Caki2 (cell line): ENCODE data around the gene GABRA1. TPM values are rescaled to one million over a fixed set of nuclear protein-coding genes. Genes with fewer than 3 reads are reported as not detected.

ENCODE experiments used
- DNase-seq: peaks from one replicate; pipeline ENCODE4 v3.0.0-alpha.2; 2015; ENCODE audit warnings: low read depth
- in situ Hi-C: cut with HindIII; loops from 2 replicates; pipeline ENCODE4 v1.10.0; 2016; ENCODE audit warnings: low sequenced_read_pairs, low pct_unique_long_range_greater_than_20kb, mixed read lengths
- total RNA-seq: library from RNA; depleted of rRNA; stranded (reverse); fragments of >200 nt; shearing (Covaris generic); gene quantifications from 2 replicates; pipeline ENCODE4 v1.2.3, GENCODE V29; 2014; ENCODE audit warnings: low replicate concordance; rRNA removed

The GABRA1 gene
- total RNA-seq, result not detected in 2 replicates

- in situ Hi-C loops, result no loop called here
Measured at GRCh38 chr5:161847941-161848391, at the start of gene GABRA1. TSS of gene GABRA1 (plus strand) at chr5:161848120. CDS start at chr5:161850811, 2,691 bp downstream.

DNA sequence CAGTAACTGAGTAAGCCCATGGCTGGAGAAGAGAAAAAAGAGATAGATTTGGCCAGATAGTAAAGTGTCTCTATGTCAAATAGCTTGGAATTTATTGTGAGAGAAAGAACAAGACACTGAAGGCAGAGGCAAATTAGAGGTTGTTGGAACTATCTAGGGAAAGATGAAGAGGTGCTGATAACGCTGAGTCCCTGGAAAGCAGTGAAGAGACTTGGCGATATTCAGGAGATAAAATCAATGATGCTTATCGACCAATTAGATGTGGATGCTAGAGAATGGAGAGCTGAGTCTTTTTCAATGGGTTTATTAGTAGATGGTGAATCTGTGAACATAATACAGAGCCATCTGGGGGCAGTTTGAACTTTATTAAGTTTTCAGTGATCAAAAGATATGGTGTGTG lies 48.6 kb upstream of the GABRA1 start:
- in situ Hi-C loops, result no loop called here
- no peak for DNase-seq

More at GRCh38 chr5:161847941-161848391, at the start of gene GABRA1:
- DNase-seq, result no peak

DNA sequence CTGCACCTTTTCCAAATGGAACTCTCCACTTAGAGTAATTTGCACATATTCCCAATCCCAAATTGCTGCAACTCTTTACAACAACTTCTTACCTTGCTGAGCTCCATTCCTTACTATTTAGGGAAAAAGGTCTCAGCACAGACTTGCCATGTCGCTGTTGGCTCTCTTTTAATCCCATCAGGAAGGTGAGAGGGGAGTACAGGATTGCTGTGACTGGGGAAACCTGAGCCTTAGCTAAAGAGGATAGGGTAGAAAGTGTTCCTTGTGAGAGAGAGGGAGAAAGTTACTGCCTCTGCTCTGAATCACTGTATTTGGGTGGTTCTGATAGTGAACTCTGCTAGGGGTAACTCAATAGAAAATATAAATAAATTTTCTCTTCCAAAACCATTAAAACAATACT lies 43.7 kb upstream of the GABRA1 start:
- DNase-seq, result no peak

GRCh38 chr5:161846746-161847145 lies 1.2 kb upstream of the GABRA1 start:
- peak; percentile 14 for DNase-seq
- in situ Hi-C loops, result no loop called here

More for the DNA sequence above, 43.7 kb upstream of the GABRA1 start:
- in situ Hi-C loops, result no loop called here

- in situ Hi-C loops, result no loop called here
- no peak for DNase-seq
Measured at GRCh38 chr5:161847447-161847846, 473 bp upstream of the GABRA1 start.

DNA sequence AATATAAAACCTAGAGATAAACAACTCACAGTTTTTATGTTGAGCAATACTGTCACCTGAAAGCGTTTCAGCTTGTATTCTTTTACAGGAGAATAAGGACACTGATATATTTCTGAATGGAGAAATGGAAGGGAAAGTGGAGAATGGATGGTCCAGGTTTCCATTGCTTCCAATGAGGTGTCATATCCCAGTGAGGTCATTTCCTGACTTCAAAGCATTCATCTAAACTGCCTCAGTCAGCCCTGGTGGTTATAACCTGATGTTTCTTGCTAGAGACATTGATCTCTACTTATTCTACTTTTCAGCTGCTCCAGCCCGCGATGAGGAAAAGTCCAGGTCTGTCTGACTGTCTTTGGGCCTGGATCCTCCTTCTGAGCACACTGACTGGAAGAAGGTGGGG lies 2.6 kb downstream of the GABRA1 start:
- DNase-seq, result no peak
- in situ Hi-C loops, result no loop called here

- DNase-seq, result no peak
- in situ Hi-C loops, result no loop called here
Measured at GRCh38 chr5:161851691-161852299, 3.9 kb downstream of the GABRA1 start.

DNA sequence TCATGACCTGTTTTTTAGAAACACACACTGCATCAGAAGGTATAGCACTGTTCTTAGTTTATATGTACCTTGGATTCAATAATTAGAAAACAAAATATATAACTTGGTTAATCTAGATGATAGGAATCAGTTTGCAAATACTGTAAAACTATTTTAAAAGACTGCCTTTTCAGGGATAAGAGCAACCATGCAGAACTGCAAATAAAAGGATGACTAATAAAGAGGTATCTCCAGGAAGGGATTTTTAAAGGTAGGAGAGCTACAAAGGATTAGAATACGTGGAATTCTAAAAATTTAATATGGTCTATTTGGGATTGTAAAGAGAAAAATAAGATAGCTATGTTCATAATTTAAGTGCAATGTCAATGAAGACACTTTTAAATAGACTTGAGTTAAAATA lies 9.4 kb downstream of the GABRA1 start:
- in situ Hi-C loops, result no loop called here

DNA sequence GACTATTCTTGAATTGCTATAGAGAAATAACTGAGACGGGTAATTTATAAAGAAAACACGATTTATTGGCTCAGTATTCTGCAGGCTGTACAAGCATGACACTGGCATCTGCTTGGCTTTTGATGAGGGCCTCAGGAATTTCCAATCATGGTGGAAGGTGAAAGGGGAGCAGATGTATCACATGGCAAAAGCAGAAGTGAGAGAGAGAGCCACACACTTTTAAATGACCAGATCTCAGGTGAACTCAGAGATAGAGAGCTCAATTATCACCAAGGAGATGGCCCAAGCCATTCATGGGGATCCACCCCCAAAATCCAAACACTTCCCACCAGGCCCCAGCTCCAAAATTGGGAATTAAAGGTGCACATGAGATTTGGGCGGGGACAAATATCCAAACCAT lies 15.3 kb downstream of the GABRA1 start:
- in situ Hi-C loops, result no loop called here

More for the DNA sequence above, 9.4 kb downstream of the GABRA1 start:
- peak; percentile 27 for DNase-seq

DNA sequence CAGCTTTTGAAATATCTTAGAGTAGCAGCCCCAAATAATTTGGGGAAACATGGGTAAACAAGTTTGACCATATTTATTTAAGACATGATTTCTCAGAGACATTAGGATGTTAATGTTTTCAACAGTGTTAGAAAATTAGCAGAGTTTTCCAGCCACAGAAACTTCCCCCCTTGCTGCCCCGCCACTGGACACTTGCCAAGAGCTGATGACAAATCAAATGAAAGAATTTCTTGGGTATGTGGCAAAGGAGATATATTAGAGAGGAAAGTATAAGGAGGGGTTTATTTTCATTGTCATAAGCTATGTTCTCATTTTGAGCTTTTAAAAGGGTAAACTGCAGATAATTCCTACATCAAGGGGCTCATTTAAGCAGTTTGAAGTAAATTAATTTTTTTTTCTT lies 15.9 kb downstream of the GABRA1 start:
- in situ Hi-C loops, result no loop called here
- no peak for DNase-seq

More for the DNA sequence above, 15.3 kb downstream of the GABRA1 start:
- no peak for DNase-seq

DNA sequence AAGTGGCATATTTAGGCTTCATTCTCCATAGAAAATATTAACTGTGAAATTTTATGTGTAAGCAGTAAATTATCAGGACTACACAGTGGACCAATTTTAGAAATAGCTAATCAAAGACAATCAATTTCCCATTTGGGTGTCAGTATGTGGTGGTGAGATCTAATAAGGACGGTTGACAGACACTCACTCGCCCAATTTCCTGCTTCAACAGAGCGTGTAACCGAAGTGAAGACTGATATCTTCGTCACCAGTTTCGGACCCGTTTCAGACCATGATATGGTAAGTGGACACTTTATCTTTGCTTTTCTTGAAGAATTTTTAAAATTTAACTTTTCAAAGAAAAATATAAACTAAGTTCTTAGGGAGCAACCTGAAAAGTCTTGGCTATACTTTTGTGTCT lies 17.6 kb downstream of the GABRA1 start:
- in situ Hi-C loops, result no loop called here
- no peak for DNase-seq

GRCh38 chr5:161889971-161890370 lies 42.1 kb downstream of the GABRA1 start:
- DNase-seq, result no peak
- in situ Hi-C loops, result no loop called here

- in situ Hi-C loops, result no loop called here
- no peak for DNase-seq
Measured at GRCh38 chr5:161895514-161895913, 47.6 kb downstream of the GABRA1 start.

- in situ Hi-C loops, result no loop called here
Measured at GRCh38 chr5:161897033-161897432, 49.1 kb downstream of the GABRA1 start.

DNA sequence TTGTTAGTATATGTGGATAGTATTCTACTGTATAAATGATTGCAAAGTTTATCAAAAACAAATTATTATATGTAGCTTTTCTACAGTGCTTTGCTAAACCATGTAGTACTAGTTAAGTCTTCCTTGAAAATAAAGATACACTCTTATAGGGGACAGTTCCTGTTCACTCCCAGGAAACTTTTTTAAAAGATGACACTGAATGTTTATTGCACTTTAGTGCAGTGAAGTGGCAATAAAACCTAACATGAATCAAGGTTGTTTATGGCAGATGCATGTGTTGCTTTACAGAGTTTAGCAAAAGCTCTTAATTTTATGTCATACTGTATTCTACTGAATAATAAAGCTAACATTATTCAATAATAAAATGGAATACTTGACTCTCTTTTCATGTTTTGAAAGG lies 51.7 kb downstream of the GABRA1 start:
- in situ Hi-C loops, result no loop called here
- DNase-seq, result no peak

More at GRCh38 chr5:161897033-161897432, 49.1 kb downstream of the GABRA1 start:
- DNase-seq, result no peak

DNA sequence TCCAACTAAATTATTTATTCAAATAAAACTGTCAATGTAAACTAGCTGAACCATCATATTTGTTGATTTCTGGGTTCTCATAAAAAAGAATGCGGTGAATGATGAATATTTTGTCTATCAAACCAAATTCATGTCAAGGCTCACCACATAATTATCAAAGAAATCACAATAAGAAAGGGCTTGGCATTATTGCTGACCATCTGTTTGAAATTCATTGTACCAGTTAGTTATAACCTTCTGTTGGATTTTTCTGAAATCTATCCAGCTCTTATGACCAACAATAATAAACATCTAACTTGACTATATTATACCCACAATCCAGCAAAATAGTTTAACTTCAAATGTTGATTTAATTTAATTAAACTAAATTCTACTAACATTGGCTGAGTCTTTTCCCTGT lies 53.1 kb downstream of the GABRA1 start:
- in situ Hi-C loops, result no loop called here
- DNase-seq, result no peak

- no peak for DNase-seq
- in situ Hi-C loops, result no loop called here
Measured at GRCh38 chr5:161921781-161922180, 73.9 kb downstream of the GABRA1 start.

- in situ Hi-C loops, result no loop called here
Measured at GRCh38 chr5:161924270-161924669, 76.3 kb downstream of the GABRA1 start.

DNA sequence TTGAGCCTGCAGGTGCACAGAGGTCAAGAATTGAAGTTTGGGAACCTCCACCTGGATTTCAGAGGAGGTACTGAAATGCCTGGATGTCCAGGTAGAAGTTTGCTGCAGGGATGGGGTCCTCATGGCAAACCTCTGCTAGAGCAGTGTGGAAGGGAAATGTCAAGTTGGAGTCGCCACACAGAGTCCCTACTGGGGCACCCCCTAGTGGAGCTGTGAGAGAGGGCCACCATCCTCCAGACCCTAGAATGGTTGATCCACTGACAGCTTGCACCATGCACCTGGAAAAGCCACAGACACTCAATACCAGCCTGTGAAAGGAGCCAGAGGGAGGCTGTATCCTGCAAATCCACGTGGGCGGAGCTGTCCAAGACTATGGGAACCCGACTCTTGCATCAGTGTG lies 78.0 kb downstream of the GABRA1 start:
- no peak for DNase-seq
- in situ Hi-C loops, result no loop called here

More at GRCh38 chr5:161924270-161924669, 76.3 kb downstream of the GABRA1 start:
- DNase-seq, result no peak

DNA sequence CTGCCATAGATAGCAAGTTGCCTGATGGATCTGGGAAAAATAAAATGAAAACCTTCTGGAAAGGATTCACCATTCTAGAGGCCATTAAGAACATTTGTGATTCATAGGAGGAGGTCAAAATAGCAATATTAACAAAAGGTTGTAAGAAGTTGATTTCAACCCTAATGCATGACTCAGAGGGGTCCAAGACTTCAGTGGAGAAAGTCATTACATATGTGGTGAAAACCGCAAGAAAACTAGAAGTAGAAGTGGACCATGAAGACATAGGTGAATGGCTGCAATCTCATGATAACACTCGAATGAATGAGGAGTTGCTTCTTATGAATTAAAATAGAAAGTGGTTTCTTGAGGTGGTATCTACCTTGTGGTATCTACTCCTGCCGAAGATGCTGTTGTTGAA lies 86.6 kb downstream of the GABRA1 start:
- no peak for DNase-seq
- in situ Hi-C loops, result no loop called here
